AG10803 (cell line): ENCODE results near the gene DLGAP1.

Experiments
- DNase-seq: peaks from one replicate; pipeline ENCODE4 v3.0.0; 2010; ENCODE audit warnings: low read depth
- H3K4me3 ChIP-seq: 2 replicates; pipeline ENCODE4 v1.5.1; 2011; ENCODE audit warnings: mild to moderate bottlenecking, low read length, control low read depth
- CTCF ChIP-seq: conservative IDR thresholded peaks from 2 replicates; pipeline ENCODE4 v1.5.1; 2011; ENCODE audit warnings: mild to moderate bottlenecking, low read length, control low read depth, inconsistent platforms

Gene DLGAP1

GRCh38 chr18:3808985-3809780, 645.9 kb downstream of the DLGAP1 start:
- no peak overlapping the region for H3K4me3 ChIP-seq
- TF ChIP-seq CTCF, result no peak
- no peak for DNase-seq

DNA sequence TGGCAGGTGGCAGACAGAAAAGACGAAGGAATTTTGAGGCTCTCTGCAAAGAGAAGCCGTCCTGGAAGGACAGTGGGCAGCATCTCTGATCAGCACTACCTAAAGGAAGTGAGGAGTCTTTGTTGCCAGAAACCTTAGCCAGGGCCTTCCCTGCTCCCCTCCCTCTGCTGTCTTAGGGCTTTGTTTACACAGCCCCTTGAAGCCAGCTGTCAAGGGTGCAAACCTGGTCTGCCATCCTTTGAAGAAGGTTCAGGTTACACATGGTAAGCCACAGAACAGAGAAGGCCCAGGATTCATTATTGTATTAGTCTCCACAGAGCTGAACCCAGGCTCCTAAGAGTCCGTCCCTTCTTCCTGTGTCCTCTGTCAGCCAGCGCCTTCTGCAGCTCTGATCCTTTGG, 648.5 kb downstream of the DLGAP1 start:
- DNase-seq, result no peak
- H3K4me3 ChIP-seq, result no peak overlapping the region
- TF ChIP-seq CTCF, result no peak

GRCh38 chr18:3804336-3804735, 650.8 kb downstream of the DLGAP1 start:
- no peak overlapping the region for H3K4me3 ChIP-seq
- no peak for TF ChIP-seq CTCF
- DNase-seq, result no peak

GRCh38 chr18:3803350-3803749, 651.8 kb downstream of the DLGAP1 start:
- TF ChIP-seq CTCF, result no peak
- no peak overlapping the region for H3K4me3 ChIP-seq
- no peak for DNase-seq

- DNase-seq, result no peak
- H3K4me3 ChIP-seq, result no peak overlapping the region
- TF ChIP-seq CTCF, result no peak
Measured at GRCh38 chr18:3799515-3799914, 655.6 kb downstream of the DLGAP1 start.

- no peak overlapping the region for H3K4me3 ChIP-seq
- no peak for TF ChIP-seq CTCF
- DNase-seq, result no peak
Measured at GRCh38 chr18:3798032-3798431, 657.1 kb downstream of the DLGAP1 start.

GRCh38 chr18:3796434-3796833, 658.7 kb downstream of the DLGAP1 start:
- DNase-seq, result no peak
- no peak overlapping the region for H3K4me3 ChIP-seq
- no peak for TF ChIP-seq CTCF
